HG02885 (cell line): Measurements from ENCODE around the gene FAM200C.

Experiments
- ATAC-seq: cut with Tn5 transposase; IDR thresholded peaks from one replicate; pipeline ENCODE4 v1.9.1; 2021; ENCODE audit warnings: mild to moderate bottlenecking; ENCODE audit not compliant: unreplicated experiment, poor library complexity

The FAM200C gene

DNA sequence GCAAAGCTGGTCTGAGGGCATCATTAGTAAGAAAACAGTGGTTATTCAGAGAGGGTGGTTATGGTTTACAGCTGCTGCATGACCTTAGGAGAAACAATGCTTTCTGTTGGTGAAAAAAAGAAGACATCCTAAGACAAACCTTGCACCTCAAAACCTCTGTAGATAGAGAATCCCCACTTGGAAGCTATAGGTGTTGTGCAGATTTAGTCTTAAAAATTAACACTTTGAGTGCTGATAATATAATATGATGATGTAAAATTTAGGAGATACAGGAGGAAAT is 20.4 kb upstream of the FAM200C start:
- ATAC-seq, result no peak

DNA sequence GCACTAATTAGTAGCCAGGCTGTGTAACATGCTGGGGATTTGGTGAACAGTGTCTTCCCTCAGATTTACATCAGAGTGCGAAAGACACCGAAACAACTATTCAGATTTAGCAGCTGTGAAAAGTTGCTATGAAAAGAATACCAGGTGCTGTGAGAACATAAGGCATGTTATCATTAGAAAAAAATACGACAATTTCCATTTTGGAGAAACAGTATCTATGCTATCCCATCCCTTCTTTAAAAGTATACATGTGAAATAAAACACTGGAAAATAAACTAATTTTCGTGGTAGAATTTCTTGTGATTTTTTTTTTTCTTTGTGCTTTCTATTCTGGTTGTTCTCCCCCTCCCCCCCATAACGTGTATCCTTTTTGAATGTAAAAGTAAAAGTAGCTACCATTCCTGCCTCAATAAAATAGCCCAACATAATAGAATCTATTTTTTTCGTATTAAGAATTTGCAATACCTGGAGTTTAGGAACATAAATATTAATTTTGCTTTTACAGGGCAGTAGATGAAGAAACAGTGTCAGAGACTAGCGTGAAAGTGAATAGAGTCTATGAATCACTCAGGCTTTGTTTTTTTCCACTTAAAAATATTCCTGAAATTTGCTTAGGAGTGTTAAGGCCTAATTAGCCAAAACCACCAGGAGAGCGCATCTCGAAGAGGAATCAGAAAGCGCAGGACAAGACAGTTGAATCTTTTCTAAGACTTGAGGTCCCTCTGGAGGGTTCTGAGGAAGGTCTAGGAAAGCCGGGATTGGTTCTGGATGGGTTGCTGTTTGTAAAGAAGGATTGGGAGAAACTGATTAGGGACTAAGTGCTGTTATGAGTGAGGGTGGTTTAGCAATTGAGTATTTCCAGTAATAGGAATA is 19.8 kb upstream of the FAM200C start:
- ATAC-seq, result peak; percentile 39

DNA sequence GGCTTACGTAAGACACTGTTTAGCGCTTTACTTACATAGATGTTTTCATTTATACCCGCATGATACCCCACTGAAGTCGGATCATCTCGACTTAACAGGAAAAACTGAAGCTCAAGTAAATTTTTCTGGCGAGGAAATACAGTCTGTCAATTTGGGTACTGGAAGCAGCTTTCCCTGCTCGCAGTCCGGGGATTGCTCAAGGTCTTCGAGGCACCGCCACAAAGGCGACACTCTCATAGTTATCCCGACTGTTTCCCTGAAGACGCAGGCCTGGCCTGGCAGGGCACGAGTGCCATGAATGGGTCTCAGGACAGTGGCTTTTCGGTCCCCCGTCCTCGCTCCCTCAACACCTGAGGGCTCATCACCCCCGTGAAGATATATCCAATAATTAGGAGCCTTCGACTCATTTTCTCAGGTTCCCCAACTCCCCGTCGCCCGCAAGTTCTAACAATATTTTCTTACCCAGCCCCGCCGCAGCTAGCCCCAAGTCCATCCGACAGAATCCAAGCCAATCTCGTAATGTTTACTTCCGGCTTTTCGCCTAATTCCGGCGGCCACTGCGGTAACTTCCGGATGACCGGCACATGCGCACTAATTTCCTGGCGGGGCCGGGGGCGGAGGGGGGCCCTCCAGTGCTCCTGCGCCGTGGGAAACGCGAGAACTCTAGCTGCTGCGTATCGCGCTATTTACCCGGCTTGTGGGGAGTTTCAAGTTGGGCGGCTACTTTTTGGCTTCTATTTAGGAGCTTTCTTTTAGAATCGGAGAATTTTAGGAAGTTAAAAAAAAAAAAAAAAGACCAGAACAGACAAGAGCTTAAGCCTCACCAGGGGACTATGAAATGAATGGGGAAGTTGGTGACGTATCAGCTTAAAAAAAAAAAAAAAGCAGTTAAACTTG is 19.0 kb upstream of the FAM200C start, which contains the start of gene SLU7:
Gene SLU7 (minus strand): TSS at position 521 of the 897 bp plus-strand sequence. CDS start 3,787 bp downstream, outside the sequence.
- ATAC-seq, result peak; percentile 73

- ATAC-seq, result no peak
These were observed 1.0 kb downstream of the FAM200C start for GRCh38 chr5:160398806-160399205.

DNA sequence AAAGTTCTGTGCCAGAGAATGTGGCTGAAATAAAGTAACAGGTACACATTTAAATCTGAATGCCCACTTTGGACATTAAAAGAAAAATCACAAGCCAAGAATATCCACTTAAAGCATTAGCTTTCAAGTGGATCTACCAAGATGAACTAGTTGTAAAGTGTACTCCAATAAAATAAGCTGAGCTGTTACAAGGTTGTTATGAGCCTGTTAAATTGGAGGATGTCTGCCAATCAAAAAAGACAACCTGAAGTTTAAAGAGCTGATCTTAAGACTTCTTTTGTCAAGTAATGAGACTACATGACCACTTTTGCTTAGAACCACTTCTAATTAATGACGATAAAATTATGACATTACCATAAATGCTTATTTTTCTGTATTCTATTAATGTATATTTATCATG is 2.4 kb downstream of the FAM200C start:
- no peak for ATAC-seq

GRCh38 chr5:160395111-160395510 is 4.7 kb downstream of the FAM200C start:
- no peak for ATAC-seq

DNA sequence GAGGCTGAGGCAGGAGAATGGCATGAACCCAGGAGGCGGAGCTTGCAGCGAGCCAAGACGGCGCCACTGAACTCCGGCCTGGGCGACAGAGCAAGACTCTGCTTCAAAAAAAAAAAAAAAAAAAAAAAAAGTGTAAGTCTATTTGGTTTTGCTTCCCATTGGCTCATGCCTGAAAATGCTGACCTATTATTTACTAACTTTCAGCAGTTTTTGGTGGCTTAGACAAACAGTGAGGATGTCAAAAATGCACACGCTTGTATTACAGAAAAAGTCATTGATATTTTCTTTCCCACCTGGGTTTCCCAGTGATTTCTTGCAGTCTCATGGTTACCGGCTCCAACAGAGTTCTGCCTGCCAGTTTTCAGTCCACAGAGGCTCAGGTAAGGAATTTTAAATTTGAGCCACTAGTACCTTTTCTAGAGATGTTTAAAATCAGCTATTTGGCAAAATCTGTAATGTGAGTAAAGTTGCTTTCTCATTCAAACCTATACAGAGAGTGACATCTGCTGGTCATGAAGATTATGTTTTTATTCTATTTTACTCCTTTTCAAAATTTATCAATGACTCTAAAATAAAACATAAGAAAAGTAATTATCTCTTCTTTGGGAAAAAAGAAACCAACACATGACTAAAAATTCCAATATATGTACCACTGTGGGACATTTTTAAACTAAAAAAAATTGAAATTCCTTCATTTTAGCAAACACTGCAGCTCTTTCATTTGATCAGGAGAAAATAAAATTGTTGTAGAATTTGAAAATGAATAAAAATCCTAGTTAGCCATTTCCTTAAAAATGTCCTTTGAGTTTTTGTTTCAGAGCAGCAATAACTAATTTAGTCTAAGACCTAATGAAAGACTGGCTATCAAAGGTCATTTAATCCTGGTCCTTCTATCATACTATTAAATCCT is 8.8 kb downstream of the FAM200C start:
- ATAC-seq, result no peak

DNA sequence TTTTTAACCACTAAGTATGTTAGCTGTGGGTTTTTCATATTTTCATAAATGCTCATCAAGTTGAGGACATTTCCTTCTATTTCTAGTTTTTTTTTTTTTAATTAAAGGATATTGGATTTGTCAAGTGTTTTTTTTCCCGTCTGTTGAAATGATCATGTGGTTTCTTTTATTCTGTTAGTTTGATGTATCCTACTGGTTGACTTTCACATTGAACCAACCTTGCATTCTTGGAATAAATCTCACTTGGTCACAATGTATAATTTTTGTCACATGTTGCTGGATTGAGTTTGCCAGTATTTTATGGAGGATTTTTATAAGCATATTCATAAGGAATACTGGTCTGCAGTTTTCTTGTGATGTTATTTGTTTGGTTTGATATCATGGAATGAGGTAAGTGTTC is 12.4 kb downstream of the FAM200C start:
- no peak for ATAC-seq

DNA sequence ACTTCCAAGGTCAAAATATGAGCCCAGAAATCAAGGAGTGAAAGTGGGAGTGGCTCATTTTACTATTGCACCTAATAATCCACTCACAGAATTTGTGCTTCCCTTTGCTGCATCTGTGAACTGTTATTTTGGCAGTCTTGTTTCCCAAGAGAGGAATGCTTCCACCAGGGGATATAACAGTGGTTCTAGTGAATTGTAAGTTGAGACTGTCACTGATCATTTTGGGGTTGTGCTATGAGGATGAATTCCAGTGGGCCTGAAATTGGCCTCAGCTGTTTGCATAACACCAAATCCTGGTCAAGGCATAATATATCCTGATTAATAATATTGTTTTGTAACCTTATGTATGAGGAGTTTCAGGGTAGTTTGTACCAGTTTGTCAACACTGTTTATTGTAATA is 14.4 kb downstream of the FAM200C start:
- no peak for ATAC-seq

- ATAC-seq, result no peak
These were observed 15.2 kb downstream of the FAM200C start for GRCh38 chr5:160384681-160385080.

- no peak for ATAC-seq
These were observed 17.5 kb downstream of the FAM200C start for GRCh38 chr5:160382346-160382745.

GRCh38 chr5:160380041-160380440 is 19.8 kb downstream of the FAM200C start:
- no peak for ATAC-seq

- ATAC-seq, result no peak
These were observed 20.3 kb downstream of the FAM200C start for GRCh38 chr5:160379511-160379910.

GRCh38 chr5:160378330-160378729 is 21.5 kb downstream of the FAM200C start:
- ATAC-seq, result no peak

DNA sequence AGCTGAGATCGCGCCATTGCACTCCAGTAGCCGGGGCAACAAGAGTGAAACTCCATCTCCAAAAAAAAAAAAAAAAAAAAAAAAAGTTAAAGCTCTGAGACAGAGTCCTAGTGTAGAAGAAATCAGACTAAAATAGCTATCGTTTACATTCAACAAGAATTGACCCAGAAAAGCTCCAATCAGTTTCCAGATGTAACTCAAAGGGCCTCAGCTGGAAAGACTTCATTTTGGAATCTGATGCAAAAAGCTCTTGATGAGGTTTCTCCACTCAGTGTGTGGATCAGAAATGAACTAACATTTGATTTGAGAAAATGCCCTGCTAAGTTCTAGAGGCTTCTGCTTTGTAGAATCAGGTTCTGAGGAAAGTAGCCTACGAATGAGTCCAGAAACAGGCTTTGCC is 22.2 kb downstream of the FAM200C start:
- ATAC-seq, result no peak

DNA sequence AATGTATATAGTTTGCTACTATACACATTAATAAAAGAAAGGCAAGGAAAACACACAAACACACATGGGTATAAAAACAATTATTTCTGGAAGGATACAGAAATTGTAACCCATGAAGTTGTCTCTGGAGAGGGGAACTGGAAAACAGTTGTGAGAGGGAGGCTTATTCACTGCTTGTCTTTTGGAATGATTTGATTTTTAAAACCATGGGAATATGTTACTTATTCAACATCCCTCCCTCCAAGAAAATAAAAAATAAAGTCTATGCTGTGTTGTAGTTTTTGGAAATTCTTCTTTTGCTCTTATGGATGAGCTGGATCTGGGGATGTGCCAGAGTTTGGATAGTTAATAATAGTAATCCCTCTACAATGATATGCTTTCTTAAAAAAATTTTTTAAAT is 23.4 kb downstream of the FAM200C start:
- ATAC-seq, result no peak

DNA sequence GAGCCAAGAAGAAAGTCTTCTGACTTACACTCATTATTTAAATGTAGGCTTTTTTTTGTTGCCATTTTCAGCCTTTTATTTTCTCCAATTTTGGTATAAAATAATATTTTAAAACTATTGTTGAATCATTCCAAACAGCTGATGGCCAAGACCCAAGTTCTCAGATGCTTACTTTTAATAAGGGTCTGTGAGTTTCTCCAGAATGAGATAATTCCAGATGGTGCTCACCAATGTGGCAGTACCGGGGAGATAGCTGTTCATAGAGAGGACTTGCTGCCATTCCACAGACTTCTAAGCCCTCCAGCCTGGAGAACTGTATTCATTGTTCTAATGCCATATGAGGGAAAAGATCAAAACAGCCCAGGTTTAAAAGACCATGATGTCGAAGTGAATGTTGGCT is 24.2 kb downstream of the FAM200C start:
- ATAC-seq, result no peak

- ATAC-seq, result no peak
These were observed 24.7 kb downstream of the FAM200C start for GRCh38 chr5:160375166-160375565.

DNA sequence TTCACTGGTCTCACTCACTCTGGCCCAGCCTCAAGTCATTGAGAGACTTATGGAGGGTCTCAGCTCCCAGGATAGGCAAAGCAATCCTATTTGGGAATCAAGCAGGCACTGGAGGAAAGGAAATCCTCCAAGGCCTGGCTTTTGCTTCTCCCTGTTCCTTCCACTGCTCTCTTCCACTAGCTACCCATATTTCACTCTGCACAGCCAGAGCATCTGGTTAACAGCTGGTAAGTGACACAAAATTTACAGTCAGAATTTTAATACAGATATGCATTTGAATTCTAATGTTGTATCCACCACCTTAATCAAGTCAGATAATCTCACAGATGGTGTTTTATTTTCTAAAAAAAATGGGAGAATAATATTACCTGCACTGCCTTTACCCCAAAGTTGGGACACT is 28.6 kb downstream of the FAM200C start:
- ATAC-seq, result no peak

DNA sequence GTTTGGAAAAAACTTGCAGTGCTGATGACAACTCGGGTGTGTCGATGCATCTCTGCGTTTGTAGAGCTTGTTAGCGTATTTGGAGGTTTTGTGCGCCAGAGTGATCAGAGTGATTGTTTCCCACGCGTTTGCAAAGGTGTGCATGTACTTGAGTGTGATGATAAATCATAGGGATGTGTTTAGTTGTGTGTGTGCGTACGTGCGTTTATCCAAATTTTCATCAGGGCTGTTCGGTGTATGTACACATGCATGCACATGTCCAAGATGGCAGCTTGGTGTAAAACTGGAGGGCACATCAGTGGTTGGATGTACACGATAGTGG is 29.2 kb downstream of the FAM200C start:
- no peak for ATAC-seq
